ENCODE measurements around the gene YTHDC2. TPM values are rescaled to one million over a fixed set of nuclear protein-coding genes. Genes with fewer than 3 reads are reported as not detected.

The YTHDC2 gene
- total and polyA plus RNA-seq, 10 of the 15 experiments (the other 5 are each of a cell fraction or from before 2014, with no cell fraction given), result 3.8 to 25.8 (median 16.4) TPM

GRCh38 chr5:113474100-113474728 is 39.3 kb upstream of the YTHDC2 start:
- no TSS peak for BruUV-seq (replicated peaks)
- no peaks in the 10 kb centered on the region for H3K9me3 ChIP-seq (replicated peaks; ENCODE audit: control insufficient read depth, insufficient read depth, low read length)
- H3K4me2 ChIP-seq (ENCODE audit: control insufficient read depth, insufficient read depth), result no peak overlapping the region
- H3K27me3 ChIP-seq (replicated peaks in 1 of 2; ENCODE audit: control insufficient read depth in 2 of 2, insufficient read depth in 2 of 2, low read length in 1 of 2), result no peaks in the 10 kb centered on the region
- ATAC-seq (no peak), DNase-seq (ENCODE audit: low read depth, low spot score) (no peak), FAIRE-seq (no peak)
- intact Hi-C loops (cut with micrococcal nuclease; ENCODE audit: unreplicated experiment) (no loop called here), in situ Hi-C loops (cut with MboI) (no loop called here)
- H3K27ac ChIP-seq (ENCODE audit: control insufficient read depth, insufficient read depth), result no peak overlapping the region
- H3K9ac ChIP-seq (ENCODE audit: control insufficient read depth, insufficient read depth, low read length), result no peak overlapping the region
- H3K36me3 ChIP-seq (ENCODE audit: control insufficient read depth in 2 of 2, insufficient read depth in 2 of 2, low read length in 1 of 2), result no peaks in the 10 kb centered on the region
- H2AFZ ChIP-seq (ENCODE audit: control insufficient read depth, low read depth, low read length), result no peak overlapping the region
- H3K4me3 ChIP-seq, result no peak overlapping the region
- 30% methylated on average over 5 of the region's 5 CpGs for WGBS (ENCODE audit: insufficient coverage, insufficient replicate concordance, low lambda C conversion rate, missing lambda C conversion rate)
- RAD21 ChIA-PET (ENCODE audit: unreplicated experiment), result no interaction called here
- POLR2A ChIA-PET, result no interaction called here
- CTCF ChIA-PET, result interaction anchor here (0.7 kb wide), 1 partner anchor 29 kb away, joined by 4 read pairs; no protein-coding TSS in a partner anchor
- no peaks in the 10 kb centered on the region; the same call in 1 of the 2 replicates for H4K20me1 ChIP-seq (ENCODE audit: control insufficient read depth, insufficient read depth)
- TF ChIP-seq ELK1 (IDR thresholded peaks at IDR 0.05; ENCODE audit: low read depth, low read length), result no peak
- TF ChIP-seq TCF12 (IDR thresholded peaks at IDR 0.05; ENCODE audit: low read depth, low read length), result no peak
- TF ChIP-seq MYC (IDR thresholded peaks at IDR 0.05; ENCODE audit: insufficient read depth, insufficient read length, insufficient replicate concordance, low read length, severe bottlenecking), result no peak
- no peak for TF ChIP-seq SMC3 (IDR thresholded peaks at IDR 0.05; ENCODE audit: borderline replicate concordance, low read length)
- TF ChIP-seq CREM (IDR thresholded peaks at IDR 0.05; ENCODE audit: low read depth), result no peak
- TF ChIP-seq ZNF24 (IDR thresholded peaks at IDR 0.05), result no peak
- TF ChIP-seq SMAD1 (IDR thresholded peaks at IDR 0.05; ENCODE audit: low read depth, partially characterized antibody), result no peak
- TF ChIP-seq IKZF1 (conservative IDR thresholded peaks at IDR 0.05), result no peak
- TF ChIP-seq PAX8 (IDR thresholded peaks at IDR 0.05), result no peak
- no peak for TF ChIP-seq HDGF (IDR thresholded peaks at IDR 0.05)
- TF ChIP-seq BCL3 (IDR thresholded peaks at IDR 0.05; ENCODE audit: borderline replicate concordance, insufficient read depth, low read depth, low read length, poor library complexity, severe bottlenecking), result no peak
- no peak for TF ChIP-seq TCF7 (IDR thresholded peaks at IDR 0.05; ENCODE audit: borderline replicate concordance)
- no peak for TF ChIP-seq HSF1 (IDR thresholded peaks at IDR 0.05; ENCODE audit: low read depth, low read length)
- no peak for TF ChIP-seq BCL11A (IDR thresholded peaks at IDR 0.05; ENCODE audit: low read depth, low read length)
- no peaks in the 10 kb centered on the region for H3K79me2 ChIP-seq (ENCODE audit: control insufficient read depth, insufficient read depth, low read length)
- no peaks in the 10 kb centered on the region for H3K4me1 ChIP-seq (ENCODE audit: control insufficient read depth, insufficient read depth, low read length)
- SMC1A ChIA-PET (ENCODE audit: uncharacterized antibody, unreplicated experiment), result interaction anchor here (0.8 kb wide), 1 partner anchor 36 kb away, joined by 3 read pairs; no protein-coding TSS in a partner anchor
